Erythroblast (primary cell): Measurements from ENCODE around the gene AP2M1.

Source experiments
- GATA1 ChIP-seq: IDR thresholded peaks from 2 replicates; pipeline ENCODE4 v1.6.1; 2011; ENCODE audit warnings: low read depth, mild to moderate bottlenecking, control low read depth, low read length, moderate library complexity
- POLR2A ChIP-seq: IDR thresholded peaks from 2 replicates; pipeline ENCODE4 v1.6.1; 2011; ENCODE audit warnings: mild to moderate bottlenecking, low read length

- TF ChIP-seq POLR2A (no peak), GATA1 (no peak)
Measured at GRCh38 chr3:184209146-184209923, 34.7 kb downstream of the AP2M1 start.
